ENCODE measurements around the gene BIVM.

The BIVM gene

GRCh38 chr13:102881819-102882686 lies 83.1 kb downstream of the BIVM start:
- DNase-seq: no peak
